Measurements from ENCODE around the gene BTBD19.

- TF ChIP-seq SUZ12 (IDR thresholded peaks at IDR 0.05; ENCODE audit: extremely low read depth, insufficient read depth, insufficient read length): no peak
- TF ChIP-seq ZNF274 (IDR thresholded peaks at IDR 0.05; ENCODE audit: low read depth, low read length): no peak
- TF ChIP-seq YY1 (IDR thresholded peaks at IDR 0.05; ENCODE audit: insufficient read depth, insufficient read length): no peak
Observed at GRCh38 chr1:44851308-44851707, 43.0 kb downstream of the BTBD19 start.
